Right ventricle myocardium inferior (tissue), 1 donor: ENCODE measurements around the gene HYAL3. TPM values are rescaled to one million over a fixed set of nuclear protein-coding genes. Genes with fewer than 3 reads are reported as not detected.

Source experiments
- ATAC-seq: fragments of 200-7000 bp; cut with Tn5 transposase; one replicate; pipeline ENCODE4 v1.9.1; 2020; ENCODE audit warnings: mild to moderate bottlenecking, moderate library complexity
- DNase-seq: peaks from one replicate; pipeline ENCODE4 v3.0.0; 2021; ENCODE audit errors: missing footprints
- intact Hi-C: fragments of 100-400 bp; cut with DNase I; formaldehyde crosslinking; loops from one replicate; pipeline ENCODE4 v1.11.0; 2022
- total RNA-seq: library from RNA; stranded (reverse); fragmentation: NEBNext Ultra II Directional; extraction: Animal tissue kit (Norgen Biotek cat#: 25700); gene quantifications from one replicate; pipeline ENCODE4 v1.2.1, GENCODE V29; 2021
- donor health status: DM: no; HTN: yes; CAD: no; lungs with severe emphysema.

The HYAL3 gene
- total RNA-seq, 1 donor from 2014 or later: 1.4 TPM

DNA sequence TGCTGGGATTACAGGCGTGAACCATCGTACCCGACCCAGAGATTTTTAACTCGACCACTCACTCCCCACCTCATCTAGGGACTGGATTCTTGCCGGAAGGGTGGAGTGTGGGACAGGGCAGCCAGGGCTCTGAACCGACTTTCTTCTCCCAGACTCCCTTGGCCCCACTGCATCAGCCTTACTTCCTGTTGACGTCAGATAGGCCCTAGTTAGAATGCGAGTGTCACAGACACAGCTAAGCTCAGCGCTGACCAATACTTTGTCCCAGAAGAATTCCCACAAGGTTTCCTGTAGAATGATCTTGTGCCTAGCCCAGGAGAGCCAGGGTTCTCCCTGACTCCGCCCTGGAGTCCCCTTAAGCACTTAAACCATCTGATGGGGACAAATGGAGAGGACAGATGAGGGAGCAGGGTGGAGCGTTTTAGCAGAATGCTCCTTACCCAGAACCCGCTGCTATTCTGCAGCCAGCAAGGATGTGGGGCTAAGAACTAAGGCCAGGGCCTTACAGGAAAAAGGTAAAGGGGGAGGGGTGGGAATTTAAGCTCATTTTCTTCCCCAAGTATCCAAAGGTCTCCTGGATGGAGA is 34.6 kb upstream of the HYAL3 start:
- ATAC-seq: peak; percentile 33
- intact Hi-C loops: no loop called here
- DNase-seq: peak; percentile 67

DNA sequence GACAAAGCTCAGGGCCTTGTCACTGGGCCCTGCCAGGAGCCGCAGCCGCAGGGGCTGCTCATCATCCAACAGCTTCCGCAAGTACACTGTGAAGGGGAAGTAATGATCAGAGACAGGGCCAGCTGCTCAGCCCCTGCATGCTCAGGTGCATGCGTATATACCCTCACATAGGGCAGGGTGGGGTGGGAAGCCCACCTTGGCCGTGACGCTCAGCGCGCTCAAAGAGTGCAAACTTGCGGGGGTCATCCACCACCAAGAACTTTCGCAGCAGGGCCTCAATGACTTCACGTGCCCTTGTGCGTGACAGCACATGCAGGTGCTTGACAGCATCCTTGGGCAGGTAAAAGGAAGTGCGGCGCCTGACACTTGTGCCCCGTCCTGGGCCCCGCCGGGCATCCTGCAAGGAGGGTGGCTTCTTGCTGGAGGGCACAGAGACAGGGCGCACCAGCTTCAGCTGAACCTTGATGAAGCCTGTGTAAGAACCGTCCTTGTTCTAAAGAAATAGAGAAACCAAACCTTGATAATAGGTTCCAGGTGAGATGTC is 32.2 kb upstream of the HYAL3 start:
- intact Hi-C loops: no loop called here
- ATAC-seq: no peak
- DNase-seq: peak; percentile 34

DNA sequence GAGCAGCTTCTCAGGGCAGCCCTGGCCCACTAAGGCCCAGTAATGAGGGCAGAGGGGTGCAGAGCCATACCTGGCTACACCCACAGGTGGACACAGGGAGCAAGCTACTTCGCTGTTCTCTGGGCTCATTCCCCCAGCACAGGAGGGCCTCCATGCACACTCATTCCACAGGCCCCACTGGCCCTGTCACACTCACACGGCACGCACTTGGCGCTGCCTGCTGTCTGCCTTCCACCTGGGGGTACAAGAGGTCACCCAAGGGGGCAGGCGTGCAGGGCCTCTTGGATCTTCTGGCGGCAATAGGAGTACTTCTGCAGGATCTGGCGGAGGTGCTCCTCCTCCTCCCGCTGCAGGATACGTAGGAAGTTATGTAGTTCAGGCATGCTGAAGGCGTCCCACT is 31.1 kb upstream of the HYAL3 start:
- DNase-seq (peak; percentile 49), ATAC-seq (no peak)
- intact Hi-C loops: no loop called here

DNA sequence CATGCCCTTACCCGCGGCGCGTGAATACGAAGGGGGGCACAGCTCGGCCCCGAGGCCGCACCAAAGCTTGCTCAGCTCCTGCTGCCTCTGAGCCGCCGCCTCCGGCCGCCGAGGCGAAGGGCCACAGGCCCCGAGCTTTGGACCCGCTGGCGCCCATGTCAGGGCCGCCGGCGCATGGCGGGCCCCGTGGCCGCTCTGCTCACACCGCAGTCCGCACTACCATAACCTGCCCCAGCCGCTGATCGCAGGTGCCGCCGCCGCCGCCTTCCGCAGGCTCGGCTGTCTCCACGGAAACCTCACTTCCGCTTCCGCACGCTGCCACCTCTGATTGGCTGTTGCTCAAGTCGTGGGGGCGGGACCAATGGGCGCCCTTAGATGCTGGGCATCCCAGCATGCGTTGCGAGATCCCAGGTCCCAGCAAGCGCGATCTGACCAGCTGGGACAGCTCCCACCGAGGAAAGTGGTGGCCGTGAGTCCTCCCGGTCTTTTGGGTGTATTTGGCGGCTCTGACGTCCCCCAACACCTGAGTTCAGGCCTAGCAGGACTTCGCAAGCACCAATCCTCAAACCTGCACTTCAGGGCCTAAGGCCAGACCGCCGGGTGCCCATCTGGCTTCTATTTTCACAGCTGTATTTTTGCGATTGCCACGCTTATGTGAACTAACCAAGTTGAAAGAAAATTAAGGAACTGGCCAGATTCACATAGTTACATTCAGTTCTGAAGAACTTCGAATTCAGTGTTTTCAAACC is 28.9 kb upstream of the HYAL3 start, which contains the start of gene TUSC2:
Gene TUSC2 (minus strand): TSS at position 281 of the 749 bp plus-strand sequence. CDS start 124 bp downstream, at position 157.
- intact Hi-C loops: no loop called here
- DNase-seq (peak; percentile 99), ATAC-seq (peak; percentile 91)

DNA sequence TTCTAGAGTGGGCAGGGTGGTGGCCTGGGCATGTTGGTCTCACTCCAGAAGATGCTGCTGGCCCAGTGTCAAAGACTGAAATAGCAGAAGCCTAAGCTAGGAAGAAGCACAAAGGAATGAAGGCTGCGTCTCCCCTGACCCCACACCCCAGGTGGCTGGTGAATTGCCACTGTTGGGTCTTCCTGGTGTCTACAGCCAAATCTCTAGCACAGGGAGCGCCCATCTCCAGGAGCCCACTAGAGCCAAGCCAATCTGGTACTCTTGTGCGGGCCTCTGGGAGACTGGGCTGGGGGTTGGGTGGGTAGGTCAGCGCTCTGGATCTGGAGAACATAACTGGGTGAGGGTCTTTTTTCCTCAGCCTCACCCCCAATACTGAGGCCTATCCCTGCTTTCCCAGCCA is 27.9 kb upstream of the HYAL3 start:
- DNase-seq: no peak
- no peak for ATAC-seq
- intact Hi-C loops: no loop called here

DNA sequence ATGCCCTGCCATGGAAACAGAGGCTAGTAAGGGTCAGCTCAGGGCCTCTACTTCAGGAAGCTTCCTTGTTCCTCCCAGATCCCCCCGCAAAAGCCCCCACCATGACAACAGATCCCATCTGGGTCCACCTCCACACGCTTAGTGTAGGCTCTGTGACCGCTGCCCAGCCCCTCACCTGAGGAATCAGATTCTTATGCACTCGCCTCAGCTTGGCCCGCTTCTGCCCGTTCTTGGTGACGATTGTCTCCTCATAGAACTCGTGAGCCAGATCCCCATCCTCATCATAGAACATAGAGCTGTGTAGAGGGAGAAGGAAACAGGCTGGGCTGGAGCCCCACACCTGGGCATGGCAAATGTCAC is 27.0 kb upstream of the HYAL3 start:
- DNase-seq: no peak
- intact Hi-C loops: no loop called here
- ATAC-seq: no peak

DNA sequence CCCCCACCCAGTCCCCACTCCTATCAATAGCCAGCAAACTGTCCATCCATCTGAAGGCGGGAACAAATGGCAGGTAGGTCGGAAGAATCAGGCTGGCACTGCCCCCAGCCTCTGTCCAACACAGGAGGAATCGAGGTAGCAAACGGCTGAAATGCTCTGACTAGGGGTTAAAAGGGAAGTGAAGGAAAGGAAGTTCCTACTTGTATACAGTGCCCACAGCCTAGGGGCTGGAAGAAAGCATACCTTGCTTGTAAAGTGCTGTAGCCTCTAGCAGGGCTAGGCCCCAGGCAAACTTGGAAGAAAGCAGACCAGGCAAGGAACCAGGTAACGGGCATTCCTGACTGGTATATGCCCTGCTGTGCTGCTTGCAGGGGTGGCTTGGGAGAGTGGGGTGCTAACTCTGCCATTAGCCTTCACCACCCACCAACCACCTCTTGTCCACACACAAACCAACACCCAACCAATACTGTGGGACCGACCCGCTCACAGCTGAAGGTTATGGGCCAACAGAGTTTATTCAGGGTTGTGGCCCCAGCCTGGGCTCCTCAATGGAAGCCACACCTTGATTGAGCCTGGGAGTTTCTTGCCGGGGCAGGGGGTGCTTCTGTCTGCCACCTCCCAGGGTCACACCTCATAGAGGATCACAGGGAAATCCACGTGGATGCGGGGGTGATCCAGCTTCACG is 26.4 kb upstream of the HYAL3 start:
- ATAC-seq (no peak), DNase-seq (no peak)
- intact Hi-C loops: loop anchor here (2.0 kb wide), 1 partner anchor 51 kb away; no protein-coding TSS in a partner anchor

DNA sequence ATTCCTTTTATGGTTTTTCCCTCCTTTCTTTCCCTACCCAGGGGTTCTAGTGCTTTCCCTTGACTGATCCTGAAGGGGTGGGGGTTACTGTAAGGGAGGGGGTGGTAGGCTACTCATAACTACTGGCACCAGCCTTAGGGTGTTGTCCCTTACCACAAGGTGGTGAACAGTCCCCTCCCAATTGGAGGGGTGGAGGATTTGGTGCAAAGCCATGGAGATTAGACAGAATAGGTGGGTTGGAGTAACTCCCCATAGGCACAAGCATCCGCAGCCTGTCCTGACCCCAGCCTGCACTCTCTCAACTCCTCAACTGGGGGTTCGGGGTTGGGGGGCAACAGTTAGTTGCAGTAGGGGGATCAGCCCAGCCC is 25.9 kb upstream of the HYAL3 start:
- intact Hi-C loops: loop anchor here (2.0 kb wide), 1 partner anchor 50 kb away; no protein-coding TSS in a partner anchor
- ATAC-seq (no peak), DNase-seq (no peak)

DNA sequence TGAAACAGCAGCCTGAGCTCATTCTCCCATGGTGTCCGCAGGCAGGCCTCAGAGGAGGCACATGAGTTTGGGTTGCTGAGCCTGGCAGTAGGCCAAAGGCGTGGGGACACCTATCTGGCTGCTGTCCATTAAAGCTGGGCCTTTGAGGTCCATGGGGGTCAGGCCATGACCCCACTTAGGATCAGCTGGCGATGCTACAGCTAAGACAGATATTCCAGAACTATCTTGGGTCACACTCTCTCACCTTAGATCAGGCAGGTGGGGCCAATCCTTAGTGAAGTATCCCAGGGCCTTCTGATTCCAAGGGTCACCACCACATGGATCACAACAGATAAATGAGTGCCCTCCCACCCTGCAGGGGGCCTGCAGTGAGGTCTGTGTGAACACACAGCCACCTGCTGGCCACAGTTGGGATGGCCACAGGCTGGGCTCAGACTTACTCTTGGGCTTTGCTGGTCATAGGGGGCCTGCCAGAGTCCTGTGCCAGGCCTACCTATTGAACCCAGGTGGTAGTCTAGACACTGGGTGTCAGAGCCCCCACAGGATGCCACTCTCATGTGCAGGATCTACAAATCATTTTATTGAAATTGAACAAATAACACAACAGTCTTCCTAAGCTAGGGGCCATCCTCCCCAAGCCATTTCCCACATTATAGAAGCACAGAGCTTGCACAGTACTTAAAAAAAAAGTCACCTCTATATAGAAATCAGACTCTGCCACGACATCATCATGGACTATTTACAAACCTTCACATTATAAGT is 25.3 kb upstream of the HYAL3 start:
- ATAC-seq: peak; percentile 12
- DNase-seq: peak; percentile 91
- intact Hi-C loops: loop anchor here (1.0 to 2.0 kb wide), 2 partner anchors 50 to 64 kb away; no protein-coding TSS in a partner anchor

DNA sequence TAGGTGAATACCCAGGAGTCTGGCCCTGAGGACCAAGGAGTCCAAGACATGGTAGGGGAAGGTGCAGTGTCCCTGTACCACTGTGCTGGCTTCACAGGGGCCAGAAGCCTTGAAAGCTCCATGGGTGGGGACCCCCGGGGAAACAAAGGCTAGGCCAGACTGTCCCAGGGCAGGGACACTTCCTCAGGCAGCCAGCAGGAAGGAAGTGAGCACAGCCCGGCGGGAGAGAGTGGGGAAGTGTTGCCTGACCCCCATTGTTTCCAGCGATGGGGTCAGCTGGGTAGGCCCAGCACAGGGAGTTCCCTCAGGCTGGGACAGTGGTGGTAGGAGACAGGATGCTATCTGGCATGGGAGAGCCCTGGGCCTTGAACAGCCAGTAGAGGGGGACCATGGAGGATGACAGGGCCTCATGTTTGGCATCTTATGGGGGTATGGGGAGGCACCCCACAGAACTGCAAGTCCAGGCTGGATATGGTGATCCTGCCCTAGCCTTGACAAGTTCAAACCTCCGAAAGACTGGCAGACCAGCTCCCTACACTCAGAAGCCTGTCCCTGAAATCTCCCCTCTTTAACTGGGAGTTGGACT is 24.5 kb upstream of the HYAL3 start:
- peak; percentile 1 for ATAC-seq
- no peak for DNase-seq
- intact Hi-C loops: loop anchor here (1.0 to 2.0 kb wide), 2 partner anchors 49 to 63 kb away; no protein-coding TSS in a partner anchor

DNA sequence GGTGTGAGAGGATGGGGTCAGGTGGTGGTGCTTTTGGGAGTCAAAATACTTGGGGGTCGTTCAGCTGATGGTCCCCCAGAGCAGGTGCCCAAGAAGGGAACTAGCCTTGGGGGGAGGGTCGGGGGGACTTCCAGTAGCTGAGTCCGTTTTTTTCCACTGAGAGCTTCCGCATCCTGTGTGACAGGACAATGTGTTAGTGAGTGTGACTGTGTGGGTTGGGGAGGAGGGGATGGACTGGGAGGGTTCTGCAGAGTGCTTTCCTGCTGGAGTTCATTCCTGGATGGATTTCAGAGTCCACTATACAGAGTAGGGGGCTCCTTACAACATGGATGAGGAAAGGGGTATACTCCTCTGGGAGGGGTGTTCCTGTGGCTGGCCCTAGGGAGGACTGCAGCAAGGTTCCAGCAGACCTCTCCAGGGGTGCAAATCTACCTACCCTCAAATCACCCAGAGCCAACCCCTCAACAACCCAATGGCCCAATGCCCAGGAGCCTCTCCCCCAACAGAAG is 23.9 kb upstream of the HYAL3 start:
- ATAC-seq (no peak), DNase-seq (peak; percentile 69)
- intact Hi-C loops: no loop called here

DNA sequence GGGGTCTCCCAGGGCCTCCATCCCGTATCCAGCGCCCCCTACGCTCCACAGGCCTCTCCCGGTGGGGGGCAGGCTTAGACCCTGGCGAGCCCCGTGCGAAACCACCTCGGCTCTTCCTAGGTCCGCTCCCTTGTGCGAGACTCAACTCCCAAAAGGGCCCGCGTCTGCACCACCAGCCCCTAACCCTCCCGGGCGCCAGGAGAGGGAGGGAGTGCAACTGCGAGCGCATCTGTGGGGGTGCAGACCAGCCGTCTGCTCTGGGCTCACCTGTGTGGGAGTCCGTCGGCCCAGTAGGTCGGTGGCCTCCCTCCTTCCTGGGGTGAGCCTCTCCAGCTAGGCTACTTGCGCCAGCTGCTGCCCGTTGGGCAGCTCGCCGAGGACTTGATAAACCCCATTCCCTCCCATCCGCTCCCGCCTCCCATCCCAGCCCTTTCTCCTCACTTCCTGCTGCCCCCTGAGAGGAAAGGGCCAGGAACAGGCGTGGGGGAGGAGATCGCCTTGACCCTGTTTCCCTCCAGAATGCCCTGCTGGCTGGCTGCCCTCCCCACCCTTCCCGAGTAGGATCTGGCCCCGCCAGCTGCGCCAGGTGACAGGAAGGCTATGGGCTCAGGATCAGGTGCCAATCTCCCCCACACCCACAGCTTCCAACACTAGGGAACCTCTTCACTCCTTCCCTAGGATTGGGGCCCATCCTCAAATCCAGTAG is 23.3 kb upstream of the HYAL3 start, which contains the start of gene HYAL2:
Gene HYAL2 (minus strand): TSS at position 360 of the 706 bp plus-strand sequence. CDS start 2,256 bp downstream, outside the sequence.
- intact Hi-C loops: no loop called here
- DNase-seq: peak; percentile 81

DNA sequence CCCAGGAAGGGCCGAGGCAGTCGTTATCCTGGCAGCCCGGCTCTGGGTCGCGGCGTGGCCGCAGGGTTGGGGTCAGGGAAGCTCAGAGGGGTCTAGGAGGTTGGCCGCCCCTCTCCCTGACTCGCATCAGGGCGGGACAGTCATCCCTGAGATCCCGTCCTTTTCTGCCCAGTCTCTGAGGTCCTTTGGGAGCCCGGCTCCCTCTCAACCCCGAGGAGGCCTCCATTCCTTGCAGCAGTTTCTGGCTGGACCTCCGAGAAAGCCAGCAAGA is 22.8 kb upstream of the HYAL3 start:
- intact Hi-C loops: no loop called here
- ATAC-seq (no peak), DNase-seq (no peak)

More for the DNA sequence above, 23.3 kb upstream of the HYAL3 start, which contains the start of gene HYAL2:
- no peak for ATAC-seq

DNA sequence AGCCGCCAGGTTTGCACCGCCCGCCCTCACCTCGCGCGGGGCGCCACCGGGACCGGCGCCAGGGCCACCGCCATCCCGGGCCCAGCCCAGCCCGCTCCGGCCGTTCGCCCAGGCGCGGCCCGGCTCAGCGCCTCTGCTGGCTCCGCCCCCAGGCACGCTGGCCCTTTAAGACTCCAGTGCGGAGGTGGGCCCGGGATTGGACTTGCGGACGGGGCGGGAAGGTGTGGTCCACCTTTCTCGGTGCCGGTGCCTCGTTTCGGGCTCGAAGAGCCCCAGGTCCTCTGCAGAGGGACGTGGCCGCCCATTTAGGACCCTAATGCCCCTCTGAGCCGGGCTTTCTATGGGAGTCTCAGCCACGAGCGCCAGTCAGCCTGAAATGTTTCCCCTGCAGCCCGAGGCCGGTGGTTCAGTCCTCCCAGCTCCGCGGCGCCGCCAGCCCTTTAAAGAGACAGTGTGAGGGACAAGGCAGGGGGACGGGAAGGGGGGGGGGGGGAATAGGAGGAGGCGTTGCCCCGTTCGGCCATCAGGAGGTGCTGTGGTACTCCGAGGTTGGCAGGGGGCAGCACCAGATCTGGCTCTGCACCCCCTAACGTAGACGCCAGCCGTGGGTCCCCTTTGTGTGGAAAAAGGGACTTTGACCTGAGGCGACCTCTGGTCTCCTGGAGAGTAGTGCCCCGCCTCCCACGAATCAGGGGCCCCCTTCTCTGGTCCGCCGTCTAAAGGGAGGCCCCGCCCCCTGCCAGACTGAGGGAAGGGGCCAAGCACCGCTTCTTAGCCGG is 22.3 kb upstream of the HYAL3 start:
- intact Hi-C loops: loop anchor here (1.0 kb wide), 2 partner anchors 18 to 22 kb away; partner anchors contain the start of genes HYAL1, HYAL3 and NAA80
- ATAC-seq (peak; percentile 84), DNase-seq (peak; percentile 96)

DNA sequence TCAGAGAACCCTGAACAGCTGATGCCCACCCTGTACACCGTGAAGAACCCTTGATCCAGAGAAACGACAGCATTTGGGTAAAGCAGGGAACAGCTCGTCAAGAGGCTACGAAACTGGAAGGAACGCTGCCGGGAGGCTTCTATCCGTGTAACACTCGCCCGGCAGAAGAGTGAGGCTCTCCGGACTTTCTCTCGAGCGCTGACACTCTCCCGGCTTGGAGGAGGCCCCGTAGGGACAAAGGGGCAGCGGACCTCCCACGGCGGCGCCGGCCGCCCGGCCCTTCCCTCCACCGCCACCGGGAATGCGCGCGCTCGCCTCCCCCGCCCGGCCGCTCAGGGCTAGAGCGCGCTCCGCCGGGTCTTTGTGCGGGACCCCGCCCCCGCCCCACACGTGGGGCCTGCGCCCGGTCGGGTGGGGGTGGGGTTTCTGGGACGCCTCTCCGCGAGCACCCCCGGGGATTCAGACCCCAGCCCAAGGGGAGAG is 21.7 kb upstream of the HYAL3 start:
- intact Hi-C loops: loop anchor here (1.0 kb wide), 2 partner anchors 18 to 22 kb away; partner anchors contain the start of genes HYAL1, HYAL3 and NAA80
- peak; percentile 73 for ATAC-seq
- peak; percentile 91 for DNase-seq

DNA sequence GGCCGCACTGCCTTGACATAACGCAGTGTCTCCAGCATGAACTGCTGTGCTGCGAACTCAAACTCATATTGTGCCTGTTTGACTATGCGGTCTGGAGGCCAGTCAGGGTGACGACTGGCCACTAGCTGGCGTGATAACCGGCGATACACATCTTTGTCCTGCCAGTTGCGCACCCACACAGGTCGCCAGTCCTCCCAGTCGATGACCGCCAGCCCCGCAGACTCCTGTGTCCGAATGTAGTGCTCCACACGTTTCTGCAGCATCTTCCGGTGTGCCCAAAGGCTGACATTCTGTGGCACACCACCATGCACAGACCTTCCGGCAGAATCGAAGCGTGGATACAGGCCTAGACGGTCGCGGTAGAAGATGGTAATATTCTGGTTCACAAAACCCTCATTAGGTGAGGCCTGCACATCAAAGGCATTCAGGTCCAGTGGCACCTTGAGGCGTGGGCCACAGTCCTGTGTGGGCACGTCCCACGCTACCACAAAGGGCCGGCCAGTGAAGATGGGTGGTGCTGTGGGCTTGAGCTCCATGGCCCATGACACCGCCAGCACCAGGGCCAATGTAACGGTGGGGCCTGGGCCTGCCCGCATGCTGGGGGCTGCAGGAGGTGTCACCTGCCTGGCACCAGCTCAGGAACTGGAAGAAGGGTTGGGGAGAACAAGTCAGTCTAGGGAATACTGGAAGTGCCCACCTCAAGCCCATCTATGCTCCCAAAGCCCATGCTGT is 20.9 kb upstream of the HYAL3 start:
- DNase-seq: peak; percentile 18
- intact Hi-C loops: no loop called here
- ATAC-seq: no peak
